GM23248 (cell line): ENCODE measurements around the gene RERE. TPM values are rescaled to one million over a fixed set of nuclear protein-coding genes. Genes with fewer than 3 reads are reported as not detected.
"Not testable (repeated sequence)": the region's sequence is repeated elsewhere in the genome, so short reads cannot be mapped to it uniquely, and the experiment has no call there.

Experiments
- DNase-seq: peaks from one replicate; pipeline ENCODE4 v3.0.0-alpha.2; 2015
- H2AFZ ChIP-seq: fragments of 200-600 bp; sonication (generic); 2 replicates; pipeline ENCODE4 v1.6.1; 2016; ENCODE audit warnings: antibody characterized with exemption
- H3F3A ChIP-seq: fragments of 200-600 bp; sonication (generic); 2 replicates; pipeline ENCODE4 v1.6.1; 2016; ENCODE audit warnings: mild to moderate bottlenecking, antibody characterized with exemption, mixed run types; ENCODE audit not compliant: insufficient read depth
- H3K27ac ChIP-seq: fragments of 200-600 bp; sonication (generic); 2 replicates; pipeline ENCODE4 v1.5.1; 2016; ENCODE audit warnings: mild to moderate bottlenecking
- H3K27me3 ChIP-seq: fragments of 200-600 bp; sonication (generic); replicated peaks from 2 replicates; pipeline ENCODE4 v1.6.1; 2016; ENCODE audit warnings: mild to moderate bottlenecking; ENCODE audit not compliant: insufficient read depth
- H3K36me3 ChIP-seq: fragments of 200-600 bp; sonication (generic); 2 replicates; pipeline ENCODE4 v1.6.1; 2016; ENCODE audit warnings: low read depth, mild to moderate bottlenecking
- H3K4me1 ChIP-seq: fragments of 200-600 bp; sonication (generic); 2 replicates; pipeline ENCODE4 v1.6.1; 2016; ENCODE audit warnings: mild to moderate bottlenecking; ENCODE audit not compliant: insufficient read depth
- H3K4me2 ChIP-seq: fragments of 200-600 bp; sonication (generic); one replicate; pipeline ENCODE4 v1.6.1; 2016; ENCODE audit warnings: mild to moderate bottlenecking; ENCODE audit not compliant: unreplicated experiment
- H3K4me3 ChIP-seq: fragments of 200-600 bp; sonication (generic); 2 replicates; pipeline ENCODE4 v1.5.1; 2016; ENCODE audit warnings: mild to moderate bottlenecking
- H3K79me2 ChIP-seq: fragments of 200-600 bp; sonication (generic); 2 replicates; pipeline ENCODE4 v1.6.1; 2016; ENCODE audit warnings: mild to moderate bottlenecking; ENCODE audit not compliant: insufficient read depth
- H3K9ac ChIP-seq: fragments of 200-600 bp; sonication (generic); 2 replicates; pipeline ENCODE4 v1.6.1; 2016; ENCODE audit warnings: mild to moderate bottlenecking
- H3K9me2 ChIP-seq: fragments of 200-600 bp; sonication (generic); 2 replicates; pipeline ENCODE4 v1.6.1; 2016; ENCODE audit warnings: mixed run types, mild to moderate bottlenecking, moderate library complexity; ENCODE audit not compliant: insufficient read depth
- H3K9me3 ChIP-seq: fragments of 200-600 bp; sonication (generic); one replicate; pipeline ENCODE4 v1.6.1; 2017; ENCODE audit warnings: low read depth
- H4K20me1 ChIP-seq: fragments of 200-600 bp; sonication (generic); 2 replicates; pipeline ENCODE4 v1.6.0; 2016; ENCODE audit not compliant: insufficient read depth
- EZH2 ChIP-seq: fragments of 200-600 bp; sonication (generic); IDR thresholded peaks from 2 replicates; pipeline ENCODE4 v1.6.1; 2018; ENCODE audit warnings: antibody characterized with exemption, mild to moderate bottlenecking; ENCODE audit not compliant: insufficient read depth, poor library complexity, severe bottlenecking
- EZH2phosphoT487 ChIP-seq: fragments of 200-600 bp; sonication (generic); IDR thresholded peaks from 2 replicates; pipeline ENCODE4 v1.6.1; 2018; ENCODE audit warnings: antibody characterized with exemption, moderate library complexity, mild to moderate bottlenecking, low read depth; ENCODE audit not compliant: insufficient read depth
- WGBS, 2 experiments: methylation state at CpG; one replicate each; pipeline ENCODE4 v1.1.6; 2015 to 2017; ENCODE audit warnings: low lambda C conversion rate in 2 of 2, low coverage in 1 of 2; ENCODE audit errors: missing lambda C conversion rate in 2 of 2; 5-methylcytosine and 5-hydroxymethylcytosine counted together
- in situ Hi-C: fragments of 300-500 bp; cut with MboI; formaldehyde crosslinking; loops from 2 replicates; pipeline ENCODE4 v1.15.0; 2020
- polyA plus RNA-seq: library from polyadenylated mRNA; unstranded; fragments of >200 nt; fragmentation: Nextera tagmentation; extraction: Ambion mirVana; gene quantifications from 2 replicates; pipeline ENCODE4 v1.2.1, GENCODE V29; 2016
- total RNA-seq: library from RNA; depleted of rRNA; stranded (reverse); fragments of >200 nt; shearing (Covaris generic); gene quantifications from 2 replicates; pipeline ENCODE4 v1.2.3, GENCODE V29; 2014

Gene RERE
- total and polyA plus RNA-seq, 2 experiments from 2014 or later: 26.0 to 26.2 TPM

DNA sequence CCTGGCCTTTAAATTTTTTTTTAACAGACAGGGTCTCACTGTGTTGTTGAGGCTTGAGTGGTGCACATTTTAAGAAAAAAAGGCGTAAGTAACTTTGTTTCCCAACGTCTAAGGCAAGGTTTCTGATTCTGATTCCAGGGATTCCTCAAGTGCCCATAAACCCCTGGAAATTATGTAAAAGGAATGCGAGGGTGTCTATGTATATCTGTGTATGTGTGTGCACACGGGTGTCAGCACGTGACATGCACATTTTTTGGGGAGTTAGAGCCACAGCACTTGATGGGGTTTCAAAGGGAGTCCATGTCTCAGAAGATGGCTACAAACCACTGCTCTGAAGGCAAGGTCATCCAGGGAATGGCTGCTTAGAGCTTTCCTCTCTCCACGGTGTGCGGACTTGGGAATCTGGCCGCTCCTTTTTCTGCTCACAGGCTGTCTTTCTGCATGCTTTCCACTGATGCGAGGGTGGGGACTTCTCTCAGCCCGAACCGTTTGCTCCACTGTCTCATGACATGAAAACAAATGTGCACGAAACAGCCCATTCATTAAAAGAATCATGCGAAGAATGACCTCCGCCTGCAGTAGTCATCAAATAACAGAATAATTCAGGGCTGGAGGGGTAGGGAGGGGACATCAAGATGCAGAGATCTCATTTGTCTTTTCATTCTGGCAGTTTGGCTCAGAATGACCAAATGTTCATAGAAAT is 18.7 kb upstream of the RERE start:
- in situ Hi-C loops: loop anchor here (25.0 kb wide), 1 partner anchor 274 kb away; no protein-coding TSS in a partner anchor
- DNase-seq: peak; percentile 57
- no peaks in the 10 kb centered on the region for H3K79me2 ChIP-seq
- no peaks in the 10 kb centered on the region for H3F3A ChIP-seq
- no peaks in the 10 kb centered on the region for H3K9me2 ChIP-seq
- peak overlapping the region; percentile 38 for H3K4me3 ChIP-seq
- peak overlapping the region; percentile 38; the same call in 1 of the 2 replicates for H3K9ac ChIP-seq
- H3K4me1 ChIP-seq: peaks cover 9% of the 10 kb centered on the region
- H4K20me1 ChIP-seq: no peaks in the 10 kb centered on the region
- H3K27ac ChIP-seq: no peak overlapping the region
- H3K27me3 ChIP-seq: no peaks in the 10 kb centered on the region
- no peaks in the 10 kb centered on the region for H3K36me3 ChIP-seq
- 17 to 28% methylated on average over 14 of the region's 14 CpGs for WGBS, 2 experiments
- TF ChIP-seq EZH2phosphoT487 (no peak), EZH2 (no peak)
- no peaks in the 10 kb centered on the region for H3K9me3 ChIP-seq
- H2AFZ ChIP-seq: peak overlapping the region; percentile 80
- H3K4me2 ChIP-seq: peak overlapping the region; percentile 62

DNA sequence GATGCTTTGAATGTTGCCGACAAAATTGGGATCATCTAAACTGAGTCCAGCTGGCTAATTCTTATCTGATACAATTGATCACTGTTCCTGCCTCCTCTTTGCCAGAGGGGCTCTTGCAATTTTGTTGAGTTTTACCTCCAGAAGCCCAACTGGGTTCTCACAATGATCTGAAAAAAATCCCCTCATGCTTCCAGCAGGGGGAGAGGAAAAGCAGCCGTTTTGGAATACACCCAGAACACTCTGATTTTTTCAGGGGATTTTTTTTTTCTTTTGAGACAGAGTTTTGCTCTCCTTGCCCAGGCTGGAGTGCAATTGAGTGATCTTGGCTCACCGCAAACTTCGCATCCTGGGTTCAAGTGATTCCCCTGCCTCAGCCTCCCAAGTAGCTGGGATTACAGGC is 13.9 kb upstream of the RERE start:
- Histone ChIP-seq H3K4me1 (peaks cover 9% of the 10 kb centered on the region), H3K4me3 (no peak overlapping the region), H3K79me2 (no peaks in the 10 kb centered on the region), H3K27me3 (no peaks in the 10 kb centered on the region), H4K20me1 (no peaks in the 10 kb centered on the region), H3K9ac (no peak overlapping the region), H2AFZ (no peak overlapping the region), H3K9me3 (no peaks in the 10 kb centered on the region), H3K27ac (no peak overlapping the region), H3K36me3 (no peaks in the 10 kb centered on the region), H3K9me2 (no peaks in the 10 kb centered on the region), H3F3A (no peaks in the 10 kb centered on the region), H3K4me2 (no peak overlapping the region)
- DNase-seq: peak; percentile 36
- WGBS, 2 experiments: 77 to 81% methylated on average over 4 of the region's 4 CpGs
- TF ChIP-seq EZH2 (no peak), EZH2phosphoT487 (no peak)
- in situ Hi-C loops: loop anchor here (25.0 kb wide), 1 partner anchor 269 kb away; no protein-coding TSS in a partner anchor

DNA sequence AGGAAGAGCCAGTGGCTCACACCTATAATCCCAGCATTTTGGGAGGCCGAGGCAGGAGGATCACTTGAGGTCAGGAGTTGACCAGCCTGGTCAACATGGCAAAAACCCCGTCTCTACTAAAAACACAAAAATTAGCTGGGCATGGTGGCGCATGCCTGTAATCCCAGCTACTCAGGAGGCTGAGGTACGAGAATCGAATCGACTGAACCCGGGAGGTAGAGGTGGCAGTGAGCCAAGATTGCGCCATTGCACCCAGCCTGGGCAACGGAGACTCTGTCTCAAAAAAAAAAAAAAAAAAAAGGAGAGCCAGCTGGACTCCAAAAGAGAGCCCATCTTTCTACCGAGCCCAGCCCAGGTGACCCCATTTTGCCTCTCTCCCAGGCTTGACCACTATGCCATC is 13.3 kb upstream of the RERE start:
- H3K4me3 ChIP-seq, H2AFZ ChIP-seq, H3K36me3 ChIP-seq, H3K79me2 ChIP-seq, H3K9me2 ChIP-seq, H3K4me2 ChIP-seq, H3K9ac ChIP-seq, H3F3A ChIP-seq, H3K4me1 ChIP-seq, H4K20me1 ChIP-seq, H3K9me3 ChIP-seq, H3K27ac ChIP-seq, H3K27me3 ChIP-seq, DNase-seq: not testable (repeated sequence)
- 86% methylated on average over 10 of the region's 10 CpGs for WGBS, 2 experiments
- in situ Hi-C loops: loop anchor here (25.0 kb wide), 1 partner anchor 268 kb away; no protein-coding TSS in a partner anchor

DNA sequence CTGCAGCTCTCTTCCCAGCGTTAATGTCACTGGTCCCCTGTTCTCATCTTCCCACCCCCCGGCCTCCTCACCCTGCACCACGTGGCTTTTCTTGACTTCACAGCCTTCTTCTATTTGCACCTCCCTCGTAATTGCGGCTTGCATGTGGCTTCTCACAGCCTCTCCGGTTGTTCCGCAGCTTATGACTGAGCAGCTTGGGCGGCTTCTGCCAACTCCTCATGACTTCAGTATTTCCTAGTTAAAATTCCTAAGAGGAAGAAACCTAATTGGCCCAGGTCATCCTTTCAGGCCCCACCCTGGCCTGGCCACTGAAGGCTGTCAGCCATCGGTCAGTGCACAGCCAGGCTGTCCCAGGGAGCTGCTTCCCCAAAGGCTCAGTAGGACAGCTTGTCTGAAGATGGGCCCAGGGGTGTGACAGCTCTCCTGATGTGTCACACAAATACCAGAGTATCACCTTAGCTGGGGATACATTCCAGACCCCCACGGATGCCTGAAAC is 8.6 kb upstream of the RERE start:
- TF ChIP-seq EZH2phosphoT487 (no peak), EZH2 (no peak)
- peak overlapping the region; percentile 13 for H3K4me2 ChIP-seq

More for the DNA sequence above, 8.6 kb upstream of the RERE start:
- peaks cover 30% of the 10 kb centered on the region for H3F3A ChIP-seq
- H2AFZ ChIP-seq: peak overlapping the region; percentile 64
- H3K4me3 ChIP-seq: peak overlapping the region; percentile 15
- H3K27me3 ChIP-seq: no peaks in the 10 kb centered on the region
- H3K27ac ChIP-seq: peak overlapping the region; percentile 71
- 4 to 8% methylated on average over 10 of the region's 10 CpGs for WGBS, 2 experiments
- no peaks in the 10 kb centered on the region for H3K9me3 ChIP-seq
- peak overlapping the region; percentile 54 for H3K9ac ChIP-seq
- peak; percentile 98 for DNase-seq
- no peaks in the 10 kb centered on the region for H3K36me3 ChIP-seq
- no peaks in the 10 kb centered on the region for H3K79me2 ChIP-seq
- peaks cover 35% of the 10 kb centered on the region for H3K4me1 ChIP-seq
- in situ Hi-C loops: loop anchor here (25.0 kb wide), 1 partner anchor 264 kb away; no protein-coding TSS in a partner anchor
- no peaks in the 10 kb centered on the region for H4K20me1 ChIP-seq
- H3K9me2 ChIP-seq: no peaks in the 10 kb centered on the region
